Endothelial cell of umbilical vein (primary cell): Measurements from ENCODE around the gene PLA2G5. TPM values are rescaled to one million over a fixed set of nuclear protein-coding genes. Genes with fewer than 3 reads are reported as not detected.

Experiments
- BruUV-seq: library from RNA; stranded (reverse); fragments of 400-500 nt; replicated peaks from 2 replicates; lab custom pipeline; 2021; lab: Mats Ljungman, UMichigan
- CTCF ChIA-PET: fragments of 300-600, 350-600 bp; sonication (Branson Sonifier 250); formaldehyde crosslinking; loops from one replicate; lab custom pipeline; 2021; ENCODE audit warnings: antibody characterized with exemption, inconsistent platforms; lab: Charles Lee
- POLR2A ChIA-PET: fragments of 300-600, 350-600 bp; sonication (Branson Sonifier 250); formaldehyde crosslinking; loops from one replicate; lab custom pipeline; 2021; ENCODE audit warnings: antibody characterized with exemption, inconsistent platforms; lab: Charles Lee
- DNase-seq: peaks from one replicate; pipeline ENCODE4 v3.0.0-alpha.2; 2011; ENCODE audit warnings: low read depth, low spot score
- FAIRE-seq: peaks from 2 replicates; lab custom pipeline; 2011; peaks lifted over from hg19 to GRCh38; lab: Jason Lieb, UNC
- H2AFZ ChIP-seq: 2 replicates; pipeline ENCODE4 v1.6.0; 2012; ENCODE audit warnings: low read depth, low read length, control low read depth, inconsistent platforms
- H3K27ac ChIP-seq: 2 replicates; pipeline ENCODE4 v1.5.1; 2011; ENCODE audit warnings: low read depth, mild to moderate bottlenecking, control low read depth, low read length, moderate library complexity; ENCODE audit not compliant: insufficient read depth
- H3K27me3 ChIP-seq, 2 experiments: 2 replicates each; pipeline versions ENCODE4 v1.6.0 to v1.6.1; 2011; ENCODE audit warnings: low read length in 2 of 2, mixed read lengths in 1 of 2; ENCODE audit not compliant: control insufficient read depth in 2 of 2, insufficient read depth in 2 of 2
- H3K36me3 ChIP-seq, 2 experiments: 2 replicates in 1 of 2; 3 replicates in 1 of 2; pipeline ENCODE4 v1.5.1; 2011; ENCODE audit warnings: low read length in 2 of 2, mild to moderate bottlenecking in 1 of 2, moderate library complexity in 1 of 2; ENCODE audit not compliant: control insufficient read depth in 2 of 2, insufficient read depth in 2 of 2; ENCODE audit errors: extremely low read depth in 1 of 2
- H3K4me1 ChIP-seq: 3 replicates; pipeline ENCODE4 v1.5.1; 2011; ENCODE audit warnings: mild to moderate bottlenecking, low read length; ENCODE audit not compliant: control insufficient read depth, insufficient read depth; ENCODE audit errors: extremely low read depth
- H3K4me2 ChIP-seq: 2 replicates; pipeline ENCODE4 v1.6.1; 2011; ENCODE audit warnings: low read length, control low read depth, mixed read lengths; ENCODE audit not compliant: insufficient read depth
- H3K4me3 ChIP-seq, 3 experiments: fragments of 200-600 bp in 1 of 3; sonication (generic), shearing (Covaris generic) in 1 of 3; replicated peaks in 1 of 3; 2 replicates each; pipeline ENCODE4 v1.5.1; 2011 to 2016; ENCODE audit warnings: control low read depth in 3 of 3, low read length in 3 of 3, mild to moderate bottlenecking in 2 of 3, inconsistent platforms in 1 of 3, low read depth in 1 of 3, moderate library complexity in 1 of 3; ENCODE audit not compliant: insufficient read depth in 1 of 3
- H3K79me2 ChIP-seq: 2 replicates; pipeline ENCODE4 v1.6.0; 2012; ENCODE audit warnings: low read length, inconsistent platforms; ENCODE audit not compliant: control insufficient read depth, insufficient read depth
- H3K9ac ChIP-seq: replicated peaks from 2 replicates; pipeline ENCODE3; 2011; ENCODE audit warnings: low read length, control low read depth; ENCODE audit not compliant: insufficient read depth; ENCODE audit errors: extremely low read depth
- H3K9me1 ChIP-seq: replicated peaks from 3 replicates; pipeline ENCODE4 v1.6.0; 2011; ENCODE audit warnings: mild to moderate bottlenecking, low read length; ENCODE audit not compliant: control insufficient read depth, insufficient read depth; ENCODE audit errors: extremely low read depth
- H3K9me3 ChIP-seq: replicated peaks from 2 replicates; pipeline ENCODE4 v1.5.1; 2012; ENCODE audit warnings: low read length, inconsistent platforms; ENCODE audit not compliant: control insufficient read depth, insufficient read depth
- H4K20me1 ChIP-seq: replicated peaks from 2 replicates; pipeline ENCODE3; 2011; ENCODE audit warnings: mild to moderate bottlenecking, low read length; ENCODE audit not compliant: control insufficient read depth, insufficient read depth; ENCODE audit errors: extremely low read depth
- EZH2 ChIP-seq: IDR thresholded peaks from 2 replicates; pipeline ENCODE4 v1.6.1; 2012; ENCODE audit warnings: borderline replicate concordance, low read depth, mild to moderate bottlenecking, moderate library complexity, low read length, inconsistent platforms; ENCODE audit not compliant: severe bottlenecking
- FOS ChIP-seq: IDR thresholded peaks from 2 replicates; pipeline ENCODE4 v1.6.1; 2011; ENCODE audit warnings: mild to moderate bottlenecking, low read length, moderate library complexity, borderline replicate concordance; ENCODE audit not compliant: insufficient read depth
- GATA2 ChIP-seq: IDR thresholded peaks from 2 replicates; pipeline ENCODE4 v1.7.0; 2011; ENCODE audit warnings: low read depth, mild to moderate bottlenecking, moderate library complexity, mixed read lengths, low read length; ENCODE audit not compliant: insufficient read length, insufficient read depth
- JUN ChIP-seq: IDR thresholded peaks from 2 replicates; pipeline ENCODE4 v1.6.1; 2011; ENCODE audit warnings: borderline replicate concordance, low read depth; ENCODE audit not compliant: insufficient read length, insufficient read depth
- MYC ChIP-seq: IDR thresholded peaks from one replicate; pipeline ENCODE4 v1.6.1; 2011; ENCODE audit warnings: mild to moderate bottlenecking, low read depth, low read length
- POLR2A ChIP-seq: IDR thresholded peaks from 2 replicates; pipeline ENCODE4 v1.6.1; 2012; ENCODE audit warnings: low read depth, mild to moderate bottlenecking, control low read depth, low read length
- POLR2AphosphoS5 ChIP-seq: IDR thresholded peaks from 2 replicates; pipeline ENCODE4 v1.6.1; 2012; ENCODE audit warnings: low read depth, mild to moderate bottlenecking, control low read depth, low read length, moderate library complexity; ENCODE audit not compliant: insufficient read depth
- dilution Hi-C: fragments of 300-500 bp; cut with MboI; formaldehyde crosslinking; loops from one replicate; pipeline ENCODE4 v1.15.0; 2019; ENCODE audit warnings: low sequenced_read_pairs; ENCODE audit not compliant: extremely low pct_ligation_motif_present
- intact Hi-C: fragments of 100-400 bp; cut with micrococcal nuclease; formaldehyde crosslinking; loops from one replicate; pipeline ENCODE4 v1.10.0; 2022
- polyA plus RNA-seq, 4 experiments: library from polyadenylated mRNA; depleted of rRNA in 3 of 4; stranded (reverse) in 3 of 4; unstranded in 1 of 4; fragments of >200 nt; gene quantifications; 2 replicates each; pipeline versions ENCODE4 v1.2.1 to v1.2.3, GENCODE V29; 2011 to 2012; ENCODE audit warnings: missing spikeins in 1 of 4
- total RNA-seq: library from RNA; stranded (reverse); gene quantifications from 2 replicates; pipeline ENCODE4 v1.2.3, GENCODE V29; 2021
- TF ChIP-seq, protein P1 (sequence below), 2 donors: IDR thresholded peaks; 1 replicate in 1 of 2; 2 replicates in 1 of 2; pipeline ENCODE4 v1.5.1; 2011; ENCODE audit warnings: low read length in 2 of 2, mild to moderate bottlenecking in 2 of 2, moderate library complexity in 2 of 2, control low read depth in 1 of 2, inconsistent platforms in 1 of 2, low read depth in 1 of 2; ENCODE audit not compliant: insufficient read depth in 1 of 2; ENCODE audit errors: extremely low read depth in 1 of 2
- TF ChIP-seq, protein P2 (sequence below): IDR thresholded peaks from 2 replicates; pipeline ENCODE4 v1.6.1; 2011; ENCODE audit not compliant: insufficient read depth, insufficient read length

Gene PLA2G5
- total and polyA plus RNA-seq, 2 donors (not counting 3 experiments of a cell fraction or from before 2014, with no cell fraction given): 0.06 TPM; not detected in 1

DNA sequence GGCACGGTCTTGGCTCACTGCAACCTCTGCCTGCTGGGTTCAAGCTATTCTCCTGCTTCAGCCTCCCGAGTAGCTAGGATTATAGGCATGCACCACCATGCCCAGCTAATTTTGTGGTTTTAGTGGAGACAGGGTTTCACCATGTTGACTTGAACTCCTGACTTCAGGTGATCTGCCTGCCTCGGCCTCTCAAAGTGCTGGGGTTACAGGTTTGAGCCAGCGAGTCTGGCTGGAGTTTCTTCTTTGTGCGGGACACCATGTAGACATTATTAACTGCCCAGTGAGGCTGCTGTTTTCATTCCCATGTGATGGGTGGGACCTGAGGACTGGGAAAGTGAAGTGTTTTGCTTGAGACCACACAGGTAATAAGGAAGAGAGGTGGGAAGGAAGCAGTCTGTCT, 23.3 kb downstream of the PLA2G5 start:
- no peak overlapping the region for H3K27ac ChIP-seq
- DNase-seq (no peak), FAIRE-seq (no peak)
- no peaks in the 10 kb centered on the region for H3K9me3 ChIP-seq
- dilution Hi-C loops: no loop called here
- no peak overlapping the region for H3K4me3 ChIP-seq
- no peak overlapping the region for H3K9ac ChIP-seq
- no peaks in the 10 kb centered on the region for H3K9me1 ChIP-seq
- TF ChIP-seq FOS: no peak
- TF ChIP-seq POLR2AphosphoS5: no peak
- no peak for TF ChIP-seq EZH2
- TF ChIP-seq POLR2A: no peak
- no peak for TF ChIP-seq JUN
- TF ChIP-seq, protein P1, sequence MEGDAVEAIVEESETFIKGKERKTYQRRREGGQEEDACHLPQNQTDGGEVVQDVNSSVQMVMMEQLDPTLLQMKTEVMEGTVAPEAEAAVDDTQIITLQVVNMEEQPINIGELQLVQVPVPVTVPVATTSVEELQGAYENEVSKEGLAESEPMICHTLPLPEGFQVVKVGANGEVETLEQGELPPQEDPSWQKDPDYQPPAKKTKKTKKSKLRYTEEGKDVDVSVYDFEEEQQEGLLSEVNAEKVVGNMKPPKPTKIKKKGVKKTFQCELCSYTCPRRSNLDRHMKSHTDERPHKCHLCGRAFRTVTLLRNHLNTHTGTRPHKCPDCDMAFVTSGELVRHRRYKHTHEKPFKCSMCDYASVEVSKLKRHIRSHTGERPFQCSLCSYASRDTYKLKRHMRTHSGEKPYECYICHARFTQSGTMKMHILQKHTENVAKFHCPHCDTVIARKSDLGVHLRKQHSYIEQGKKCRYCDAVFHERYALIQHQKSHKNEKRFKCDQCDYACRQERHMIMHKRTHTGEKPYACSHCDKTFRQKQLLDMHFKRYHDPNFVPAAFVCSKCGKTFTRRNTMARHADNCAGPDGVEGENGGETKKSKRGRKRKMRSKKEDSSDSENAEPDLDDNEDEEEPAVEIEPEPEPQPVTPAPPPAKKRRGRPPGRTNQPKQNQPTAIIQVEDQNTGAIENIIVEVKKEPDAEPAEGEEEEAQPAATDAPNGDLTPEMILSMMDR (IDR thresholded peaks at IDR 0.05; ENCODE audit: extremely low read depth in 1 of 2, insufficient read depth in 1 of 2, low read depth in 1 of 2, low read length in 2 of 2): no peak
- no peak for TF ChIP-seq GATA2
- TF ChIP-seq, protein P2, sequence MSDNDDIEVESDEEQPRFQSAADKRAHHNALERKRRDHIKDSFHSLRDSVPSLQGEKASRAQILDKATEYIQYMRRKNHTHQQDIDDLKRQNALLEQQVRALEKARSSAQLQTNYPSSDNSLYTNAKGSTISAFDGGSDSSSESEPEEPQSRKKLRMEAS: no peak
- TF ChIP-seq MYC: no peak
- no TSS peak for BruUV-seq
- peaks cover 2 to 8% of the 10 kb centered on the region in 2 experiments for H3K27me3 ChIP-seq
- H3K4me1 ChIP-seq: no peaks in the 10 kb centered on the region
- ChIA-PET POLR2A (no interaction called here), CTCF (interaction anchor here (1.0 to 1.5 kb wide), 2 partner anchors 12 to 118 kb away, joined by 3 to 5 read pairs; no protein-coding TSS in a partner anchor)
- intact Hi-C loops: no loop called here
- no peaks in the 10 kb centered on the region for H3K79me2 ChIP-seq
- no peak overlapping the region for H2AFZ ChIP-seq
- no peaks in the 10 kb centered on the region for H4K20me1 ChIP-seq
- H3K36me3 ChIP-seq: no peaks in the 10 kb centered on the region
- H3K4me2 ChIP-seq: no peak overlapping the region
